Testis (tissue), 3 donors: ENCODE measurements around the gene CWF19L2. TPM values are rescaled to one million over a fixed set of nuclear protein-coding genes. Genes with fewer than 3 reads are reported as not detected.

ENCODE experiments used
- DNase-seq: peaks from one replicate; pipeline ENCODE4 v3.0.0-alpha.2; 2019
- H3K27ac ChIP-seq, 2 donors: fragments of 200-600 bp; sonication (generic); one replicate each; pipeline ENCODE4 v1.5.1; 2019
- H3K27me3 ChIP-seq: fragments of 200-600 bp; sonication (generic); one replicate; pipeline ENCODE4 v1.5.1; 2019
- H3K36me3 ChIP-seq: fragments of 200-600 bp; sonication (generic); one replicate; pipeline ENCODE4 v1.5.1; 2017; ENCODE audit warnings: low read depth; ENCODE audit errors: missing control alignments
- H3K4me1 ChIP-seq: fragments of 200-600 bp; sonication (generic); one replicate; pipeline ENCODE4 v1.5.1; 2019
- H3K4me3 ChIP-seq, 2 donors: fragments of 200-600 bp; sonication (generic); one replicate each; pipeline ENCODE4 v1.5.1; 2017 to 2019
- H3K9me3 ChIP-seq: fragments of 200-600 bp; sonication (generic); one replicate; pipeline ENCODE4 v1.5.1; 2017
- CTCF ChIP-seq, 3 experiments: fragments of 450-650 bp in 2 of 3; fragments of 200-600 bp in 1 of 3; sonication (generic) in 1 of 3; IDR thresholded peaks; one replicate each; pipeline ENCODE4 v1.5.1; 2016 to 2019; ENCODE audit warnings: antibody characterized with exemption in 3 of 3, mild to moderate bottlenecking in 2 of 3, moderate library complexity in 1 of 3
- POLR2A ChIP-seq: fragments of 450-650 bp; IDR thresholded peaks from one replicate; pipeline ENCODE4 v1.6.1; 2017; ENCODE audit warnings: antibody characterized with exemption, mild to moderate bottlenecking, moderate library complexity
- WGBS, 2 donors: methylation state at CpG; one replicate each; pipeline ENCODE4 v1.1.5; 2018; 5-methylcytosine and 5-hydroxymethylcytosine counted together
- intact Hi-C: fragments of 100-400 bp; cut with DNase I; formaldehyde crosslinking; loops from one replicate; pipeline ENCODE4 v1.15.1; 2023; ENCODE audit warnings: low total_unique reads
- polyA plus RNA-seq: library from polyadenylated mRNA; stranded (reverse); fragments of 350-450 nt; fragmentation: Illumina TruSeq; extraction: RNeasy Lipid Tissue Mini Kit (QIAGEN cat#74804); gene quantifications from one replicate; pipeline ENCODE4 v1.2.3, GENCODE V29; 2014; ENCODE audit warnings: low read depth, low replicate concordance; ENCODE audit not compliant: insufficient read depth
- total RNA-seq, 2 donors: library from RNA; depleted of rRNA; stranded (reverse); fragments of >200 nt; gene quantifications; one replicate each; pipeline ENCODE4 v1.2.3, GENCODE V29; 2016

The CWF19L2 gene
- total and polyA plus RNA-seq, 3 donors from 2014 or later = 3.7 to 26.0 (median 22.9) TPM

- intact Hi-C loops = no loop called here
- WGBS, 2 donors = 79 to 86% methylated on average over 7 of the region's 7 CpGs
- TF ChIP-seq CTCF (IDR thresholded peaks at IDR 0.05) (no peak), POLR2A (no peak)
Measured at GRCh38 chr11:107372439-107372838, 85.2 kb downstream of the CWF19L2 start.

GRCh38 chr11:107370390-107370789, 87.2 kb downstream of the CWF19L2 start:
- Histone ChIP-seq H3K36me3 (no peaks in the 10 kb centered on the region), H3K9me3 (no peaks in the 10 kb centered on the region), H3K4me3 (no peak overlapping the region), H3K27me3 (no peaks in the 10 kb centered on the region), H3K4me1 (no peaks in the 10 kb centered on the region), H3K27ac (no peak overlapping the region)
- WGBS, 2 donors = 33 to 59% methylated on average over 1 of the region's 1 CpG
- intact Hi-C loops = no loop called here
- DNase-seq = no peak
- no peak for TF ChIP-seq POLR2A
- no peak for TF ChIP-seq CTCF (IDR thresholded peaks at IDR 0.05)

More at GRCh38 chr11:107372439-107372838, 85.2 kb downstream of the CWF19L2 start:
- Histone ChIP-seq H3K27ac (no peak overlapping the region), H3K36me3 (no peaks in the 10 kb centered on the region), H3K9me3 (no peaks in the 10 kb centered on the region), H3K4me3 (no peak overlapping the region), H3K27me3 (no peaks in the 10 kb centered on the region), H3K4me1 (no peaks in the 10 kb centered on the region)
- DNase-seq = no peak

- H3K9me3 ChIP-seq = no peaks in the 10 kb centered on the region
Measured at GRCh38 chr11:107359701-107360100, 97.9 kb downstream of the CWF19L2 start.

GRCh38 chr11:107357877-107358276, 99.7 kb downstream of the CWF19L2 start:
- intact Hi-C loops = no loop called here
- Histone ChIP-seq H3K27ac (no peak overlapping the region), H3K27me3 (no peaks in the 10 kb centered on the region), H3K36me3 (no peaks in the 10 kb centered on the region), H3K4me1 (no peaks in the 10 kb centered on the region), H3K9me3 (no peaks in the 10 kb centered on the region), H3K4me3 (no peak overlapping the region)
- 0% methylated on average over 1 of the region's 1 CpG for WGBS, 2 donors
- TF ChIP-seq CTCF (IDR thresholded peaks at IDR 0.05) (no peak), POLR2A (no peak)
- DNase-seq = no peak

More at GRCh38 chr11:107359701-107360100, 97.9 kb downstream of the CWF19L2 start:
- Histone ChIP-seq H3K27ac (no peak overlapping the region), H3K4me3 (no peak overlapping the region), H3K27me3 (no peaks in the 10 kb centered on the region), H3K36me3 (no peaks in the 10 kb centered on the region), H3K4me1 (no peaks in the 10 kb centered on the region)
- WGBS, 2 donors = 95 to 96% methylated on average over 4 of the region's 4 CpGs
- TF ChIP-seq CTCF (IDR thresholded peaks at IDR 0.05) = no peak
- TF ChIP-seq POLR2A = no peak
- DNase-seq = no peak
- intact Hi-C loops = no loop called here

GRCh38 chr11:107354780-107355179, 102.8 kb downstream of the CWF19L2 start:
- WGBS, 2 donors = 95 to 99% methylated on average over 2 of the region's 2 CpGs
- no peaks in the 10 kb centered on the region for H3K9me3 ChIP-seq
- TF ChIP-seq CTCF (IDR thresholded peaks at IDR 0.05) (no peak), POLR2A (no peak)
- H3K27ac ChIP-seq = no peak overlapping the region
- H3K4me3 ChIP-seq = no peak overlapping the region
- H3K36me3 ChIP-seq = no peaks in the 10 kb centered on the region
- no peaks in the 10 kb centered on the region for H3K4me1 ChIP-seq
- DNase-seq = no peak
- no peaks in the 10 kb centered on the region for H3K27me3 ChIP-seq
- intact Hi-C loops = no loop called here
